HG03571 (cell line): ENCODE results near the gene TMEM108.

Experiments used
- ATAC-seq: cut with Tn5 transposase; IDR thresholded peaks from one replicate; pipeline ENCODE4 v1.9.1; 2021; ENCODE audit not compliant: unreplicated experiment

Gene TMEM108

GRCh38 chr3:133211449-133211848 is 173.3 kb downstream of the TMEM108 start:
- ATAC-seq: peak; percentile 96

- no peak for ATAC-seq
Measured at GRCh38 chr3:133211856-133212255, 173.7 kb downstream of the TMEM108 start.

GRCh38 chr3:133213937-133214336 is 175.7 kb downstream of the TMEM108 start:
- ATAC-seq: no peak

GRCh38 chr3:133227813-133228212 is 189.6 kb downstream of the TMEM108 start:
- no peak for ATAC-seq

- no peak for ATAC-seq
Measured at GRCh38 chr3:133230195-133230594, 192.0 kb downstream of the TMEM108 start.

GRCh38 chr3:133236901-133237300 is 198.7 kb downstream of the TMEM108 start:
- no peak for ATAC-seq

- ATAC-seq: no peak
Measured at GRCh38 chr3:133237380-133237779, 199.2 kb downstream of the TMEM108 start.

GRCh38 chr3:133238015-133238414 is 199.8 kb downstream of the TMEM108 start:
- ATAC-seq: no peak

GRCh38 chr3:133246119-133246518 is 207.9 kb downstream of the TMEM108 start:
- no peak for ATAC-seq

- no peak for ATAC-seq
Measured at GRCh38 chr3:133246773-133247172, 208.6 kb downstream of the TMEM108 start.

GRCh38 chr3:133248389-133248788 is 210.2 kb downstream of the TMEM108 start:
- no peak for ATAC-seq

- no peak for ATAC-seq
Measured at GRCh38 chr3:133249490-133249889, 211.3 kb downstream of the TMEM108 start.

- ATAC-seq: no peak
Measured at GRCh38 chr3:133254151-133254550, 216.0 kb downstream of the TMEM108 start.

GRCh38 chr3:133254716-133255115 is 216.5 kb downstream of the TMEM108 start:
- no peak for ATAC-seq

- no peak for ATAC-seq
Measured at GRCh38 chr3:133256787-133257483, 218.7 kb downstream of the TMEM108 start.

- no peak for ATAC-seq
Measured at GRCh38 chr3:133258358-133258757, 220.2 kb downstream of the TMEM108 start.

- no peak for ATAC-seq
Measured at GRCh38 chr3:133259767-133260166, 221.6 kb downstream of the TMEM108 start.

GRCh38 chr3:133262333-133262732 is 224.1 kb downstream of the TMEM108 start:
- no peak for ATAC-seq

GRCh38 chr3:133264920-133265319 is 226.7 kb downstream of the TMEM108 start:
- ATAC-seq: no peak

- no peak for ATAC-seq
Measured at GRCh38 chr3:133268726-133269134, 230.5 kb downstream of the TMEM108 start.

- no peak for ATAC-seq
Measured at GRCh38 chr3:133269393-133269792, 231.2 kb downstream of the TMEM108 start.

GRCh38 chr3:133270631-133271030 is 232.4 kb downstream of the TMEM108 start:
- no peak for ATAC-seq

GRCh38 chr3:133271042-133271441 is 232.9 kb downstream of the TMEM108 start:
- no peak for ATAC-seq
